ENCODE measurements around the gene TEX28. TPM values are rescaled to one million over a fixed set of nuclear protein-coding genes. Genes with fewer than 3 reads are reported as not detected.

Gene TEX28
- total RNA-seq, 1 experiment from 2014 or later, result not detected

DNA sequence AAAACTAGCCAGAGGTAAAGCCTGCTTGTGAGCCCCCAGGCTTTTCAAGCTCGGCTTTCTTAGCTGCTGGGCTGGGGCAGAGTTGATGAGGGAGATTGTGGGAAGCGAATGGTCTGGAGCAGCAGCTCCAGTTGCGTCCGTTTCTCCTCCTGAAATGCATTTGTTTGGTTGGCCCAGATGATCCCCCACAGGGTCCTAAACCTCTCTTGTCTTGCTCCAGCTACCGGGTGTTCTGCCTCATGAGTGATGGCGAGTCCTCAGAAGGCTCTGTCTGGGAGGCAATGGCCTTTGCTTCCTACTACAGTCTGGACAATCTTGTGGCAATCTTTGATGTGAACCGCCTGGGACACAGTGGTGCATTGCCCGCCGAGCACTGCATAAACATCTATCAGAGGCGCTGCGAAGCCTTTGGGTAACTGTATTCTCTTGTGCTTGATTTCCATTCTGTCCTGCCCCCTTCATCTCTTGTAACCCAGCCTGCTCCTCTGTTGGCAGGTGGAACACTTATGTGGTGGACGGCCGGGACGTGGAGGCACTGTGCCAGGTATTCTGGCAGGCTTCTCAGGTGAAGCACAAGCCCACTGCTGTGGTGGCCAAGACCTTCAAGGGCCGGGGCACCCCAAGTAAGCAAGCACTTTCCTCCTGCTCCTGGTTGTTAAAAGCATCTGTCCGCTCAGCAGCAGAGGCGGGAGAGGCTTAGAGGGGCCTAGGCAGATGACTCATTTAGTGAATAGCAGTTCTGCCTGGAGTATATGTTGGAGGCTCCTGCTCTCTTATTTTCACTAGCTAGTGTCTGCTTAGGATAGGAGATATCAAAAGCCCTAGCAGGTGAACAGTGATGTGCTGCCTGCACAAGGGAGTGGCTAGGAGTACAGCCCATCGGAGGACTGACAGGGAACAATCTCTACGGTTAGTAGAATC is 16.0 kb upstream of the TEX28 start:
- Histone ChIP-seq H2AFZ (ENCODE audit: low read depth, low read length, poor library complexity, severe bottlenecking) (no peak overlapping the region), H3K4me2 (ENCODE audit: low read length) (no peak overlapping the region), H3K4me3 (replicated peaks in 1 of 2; ENCODE audit: low read depth in 1 of 2, low read length in 2 of 2) (no peak overlapping the region), H4K20me1 (ENCODE audit: insufficient read depth) (no peaks in the 10 kb centered on the region), H3K9me2 (ENCODE audit: insufficient read depth) (no peaks in the 10 kb centered on the region), H3K4me1 (ENCODE audit: control insufficient read depth in 1 of 2, insufficient read depth in 2 of 2, low read length in 2 of 2) (0 out of 4 replicates have a peak, but pooled peaks cover 0 to 4% of the 10 kb centered on the region in 2 experiments), H3K79me2 (ENCODE audit: insufficient read depth, low read length) (no peaks in the 10 kb centered on the region), H3K9ac (ENCODE audit: low read length) (no peak overlapping the region), H3K27ac (ENCODE audit: low read depth, low read length) (no peak overlapping the region), H3K9me3 (ENCODE audit: control insufficient read depth in 1 of 2, insufficient read depth in 1 of 2, low read depth in 1 of 2, low read length in 2 of 2) (no peaks in the 10 kb centered on the region), H3K27me3 (ENCODE audit: insufficient read depth, low read length) (no peaks in the 10 kb centered on the region), H3K36me3 (ENCODE audit: control insufficient read depth in 1 of 2, insufficient read depth in 2 of 2, low read length in 2 of 2) (no peaks in the 10 kb centered on the region)
- CTCF ChIA-PET, result no interaction called here
- no TSS peak for BruUV-seq (replicated peaks)
- ATAC-seq, result no peak
- RAD21 ChIA-PET (ENCODE audit: low non-redundant PET in 1 of 2, low total read pairs in 2 of 2, uncharacterized antibody in 2 of 2, unreplicated experiment in 2 of 2), result no interaction called here
- intact Hi-C loops (cut with micrococcal nuclease), result no loop called here
- DNase-seq (ENCODE audit: low read depth, low spot score), result no peak
- POLR2A ChIA-PET, result no interaction called here
- TF ChIP-seq EGR1 (IDR thresholded peaks at IDR 0.05; ENCODE audit: low read depth), result no peak
- TF ChIP-seq POLR2A (IDR thresholded peaks at IDR 0.05; ENCODE audit: borderline replicate concordance, extremely low read depth, insufficient read depth, insufficient read length), result no peak
- no peak for TF ChIP-seq EZH2 (IDR thresholded peaks at IDR 0.05)
- TF ChIP-seq ZFX (IDR thresholded peaks at IDR 0.05), result no peak
- TF ChIP-seq, protein P1, sequence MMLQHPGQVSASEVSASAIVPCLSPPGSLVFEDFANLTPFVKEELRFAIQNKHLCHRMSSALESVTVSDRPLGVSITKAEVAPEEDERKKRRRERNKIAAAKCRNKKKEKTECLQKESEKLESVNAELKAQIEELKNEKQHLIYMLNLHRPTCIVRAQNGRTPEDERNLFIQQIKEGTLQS (IDR thresholded peaks at IDR 0.05), result no peak
- TF ChIP-seq CEBPB (IDR thresholded peaks at IDR 0.05; ENCODE audit: low read depth), result no peak
- no peak for TF ChIP-seq EZH2phosphoT487 (IDR thresholded peaks at IDR 0.05; ENCODE audit: borderline replicate concordance)
- TF ChIP-seq ELF1 (IDR thresholded peaks at IDR 0.05; ENCODE audit: borderline replicate concordance, low read depth), result no peak
- TF ChIP-seq POLR2AphosphoS5 (IDR thresholded peaks at IDR 0.05; ENCODE audit: low read depth, low read length), result no peak
- no peak for TF ChIP-seq YY1 (IDR thresholded peaks at IDR 0.05; ENCODE audit: extremely low read depth, insufficient replicate concordance, low read depth, low read length)
- TF ChIP-seq, protein P2, sequence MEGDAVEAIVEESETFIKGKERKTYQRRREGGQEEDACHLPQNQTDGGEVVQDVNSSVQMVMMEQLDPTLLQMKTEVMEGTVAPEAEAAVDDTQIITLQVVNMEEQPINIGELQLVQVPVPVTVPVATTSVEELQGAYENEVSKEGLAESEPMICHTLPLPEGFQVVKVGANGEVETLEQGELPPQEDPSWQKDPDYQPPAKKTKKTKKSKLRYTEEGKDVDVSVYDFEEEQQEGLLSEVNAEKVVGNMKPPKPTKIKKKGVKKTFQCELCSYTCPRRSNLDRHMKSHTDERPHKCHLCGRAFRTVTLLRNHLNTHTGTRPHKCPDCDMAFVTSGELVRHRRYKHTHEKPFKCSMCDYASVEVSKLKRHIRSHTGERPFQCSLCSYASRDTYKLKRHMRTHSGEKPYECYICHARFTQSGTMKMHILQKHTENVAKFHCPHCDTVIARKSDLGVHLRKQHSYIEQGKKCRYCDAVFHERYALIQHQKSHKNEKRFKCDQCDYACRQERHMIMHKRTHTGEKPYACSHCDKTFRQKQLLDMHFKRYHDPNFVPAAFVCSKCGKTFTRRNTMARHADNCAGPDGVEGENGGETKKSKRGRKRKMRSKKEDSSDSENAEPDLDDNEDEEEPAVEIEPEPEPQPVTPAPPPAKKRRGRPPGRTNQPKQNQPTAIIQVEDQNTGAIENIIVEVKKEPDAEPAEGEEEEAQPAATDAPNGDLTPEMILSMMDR (IDR thresholded peaks at IDR 0.05 in 2 of 3, conservative IDR thresholded peaks at IDR 0.05 in 1 of 3; ENCODE audit: borderline replicate concordance in 1 of 3, insufficient read depth in 1 of 3, low read depth in 2 of 3, low read length in 2 of 3), result no peak
- TF ChIP-seq ZBTB33 (IDR thresholded peaks at IDR 0.05; ENCODE audit: extremely low read depth, insufficient replicate concordance, low read length), result no peak

Data from HCT116 (cell line).